Trophoblast cell (in vitro differentiated cells and primary cell): Measurements from ENCODE around the gene FOXD1.
"Not testable (repeated sequence)": the region's sequence is repeated elsewhere in the genome, so short reads cannot be mapped to it uniquely, and the experiment has no call there.

ENCODE experiments used
- DNase-seq, 2 donors: peaks; one replicate each; pipeline ENCODE4 v3.0.0-alpha.2; 2016
- H2AFZ ChIP-seq: 2 replicates; pipeline ENCODE4 v1.6.1; 2013; ENCODE audit warnings: low read length, moderate library complexity, mild to moderate bottlenecking; ENCODE audit not compliant: insufficient read depth, poor library complexity
- H2AK5ac ChIP-seq: 2 replicates; pipeline ENCODE4 v1.6.1; 2013; ENCODE audit warnings: mild to moderate bottlenecking, low read length
- H2BK120ac ChIP-seq: 2 replicates; pipeline ENCODE4 v1.6.1; 2013; ENCODE audit warnings: low read length, mild to moderate bottlenecking, moderate library complexity; ENCODE audit not compliant: insufficient read depth, poor library complexity
- H2BK12ac ChIP-seq: 2 replicates; pipeline ENCODE4 v1.6.1; 2013; ENCODE audit warnings: mild to moderate bottlenecking, low read length, moderate library complexity
- H2BK5ac ChIP-seq: 2 replicates; pipeline ENCODE4 v1.6.1; 2013; ENCODE audit warnings: low read length, low read depth, moderate library complexity, mild to moderate bottlenecking; ENCODE audit not compliant: poor library complexity
- H3K14ac ChIP-seq: 2 replicates; pipeline ENCODE4 v1.6.1; 2013; ENCODE audit warnings: mild to moderate bottlenecking, low read length
- H3K18ac ChIP-seq: 2 replicates; pipeline ENCODE4 v1.6.1; 2013; ENCODE audit warnings: mild to moderate bottlenecking, low read length
- H3K23ac ChIP-seq: 2 replicates; pipeline ENCODE4 v1.6.1; 2013; ENCODE audit warnings: low read length
- H3K27ac ChIP-seq: 2 replicates; pipeline ENCODE4 v1.5.1; 2013; ENCODE audit warnings: low read depth, mild to moderate bottlenecking, inconsistent platforms, low read length, moderate library complexity
- H3K27me3 ChIP-seq: 2 replicates; pipeline ENCODE4 v1.6.1; 2013; ENCODE audit warnings: inconsistent platforms, mild to moderate bottlenecking, low read length, moderate library complexity; ENCODE audit not compliant: insufficient read depth
- H3K36me3 ChIP-seq, 2 experiments: 1 replicate in 1 of 2; 2 replicates in 1 of 2; pipeline ENCODE4 v1.6.1; 2013; ENCODE audit warnings: low read length in 2 of 2, mild to moderate bottlenecking in 2 of 2, moderate library complexity in 1 of 2; ENCODE audit not compliant: insufficient read depth in 2 of 2, control insufficient read depth in 1 of 2
- H3K4ac ChIP-seq: 2 replicates; pipeline ENCODE4 v1.6.1; 2013; ENCODE audit warnings: low read depth, mild to moderate bottlenecking, low read length, moderate library complexity
- H3K4me1 ChIP-seq, 2 experiments: 1 replicate in 1 of 2; 2 replicates in 1 of 2; pipeline ENCODE4 v1.6.1; 2013; ENCODE audit warnings: low read length in 2 of 2, mild to moderate bottlenecking in 2 of 2, moderate library complexity in 1 of 2; ENCODE audit not compliant: insufficient read depth in 2 of 2, control insufficient read depth in 1 of 2
- H3K4me2 ChIP-seq: 2 replicates; pipeline ENCODE4 v1.6.1; 2013; ENCODE audit warnings: inconsistent platforms, mild to moderate bottlenecking, low read length, moderate library complexity
- H3K4me3 ChIP-seq: 2 replicates; pipeline ENCODE4 v1.5.1; 2013; ENCODE audit warnings: mild to moderate bottlenecking, low read depth, low read length, inconsistent platforms
- H3K79me1 ChIP-seq: one replicate; pipeline ENCODE4 v1.6.1; 2013; ENCODE audit warnings: low read length
- H3K79me2 ChIP-seq: 2 replicates; pipeline ENCODE4 v1.6.1; 2013; ENCODE audit warnings: low read length, mild to moderate bottlenecking; ENCODE audit not compliant: control insufficient read depth, insufficient read depth, poor library complexity
- H3K9ac ChIP-seq: 2 replicates; pipeline ENCODE4 v1.6.1; 2013; ENCODE audit warnings: mild to moderate bottlenecking, low read length
- H3K9me3 ChIP-seq: 2 replicates; pipeline ENCODE4 v1.6.1; 2013; ENCODE audit warnings: low read depth, mild to moderate bottlenecking, control low read depth, inconsistent platforms, low read length; ENCODE audit not compliant: insufficient read depth
- H4K12ac ChIP-seq: 2 replicates; pipeline ENCODE4 v1.6.1; 2013; ENCODE audit warnings: low read depth, mild to moderate bottlenecking, low read length, moderate library complexity
- H4K8ac ChIP-seq: 2 replicates; pipeline ENCODE4 v1.6.1; 2013; ENCODE audit warnings: low read depth, mild to moderate bottlenecking, low read length, moderate library complexity
- H4K91ac ChIP-seq: one replicate; pipeline ENCODE4 v1.6.1; 2013; ENCODE audit warnings: low read depth, mild to moderate bottlenecking, low read length, moderate library complexity
- WGBS: extraction: QIAGEN DNeasy Blood & Tissue Kit; methylation state at CpG from one replicate; pipeline ENCODE4 v1.1.7; 2013; ENCODE audit warnings: missing lambda C conversion rate; ENCODE audit not compliant: insufficient read length, insufficient coverage; ENCODE audit errors: extremely low coverage; 5-methylcytosine and 5-hydroxymethylcytosine counted together

The FOXD1 gene

GRCh38 chr5:73411936-73412596 is 36.5 kb downstream of the FOXD1 start:
- no peaks in the 10 kb centered on the region for H3K4me1 ChIP-seq
- WGBS = no CpG with 5 or more reads among the region's 5 CpGs
- no peak overlapping the region for H3K4me2 ChIP-seq
- H2AFZ ChIP-seq = no peak overlapping the region
- no peak overlapping the region for H4K8ac ChIP-seq
- no peaks in the 10 kb centered on the region for H3K79me1 ChIP-seq
- H3K14ac ChIP-seq = no peak overlapping the region
- no peaks in the 10 kb centered on the region for H3K79me2 ChIP-seq
- no peak overlapping the region for H4K12ac ChIP-seq
- H3K36me3 ChIP-seq = no peaks in the 10 kb centered on the region
- no peak overlapping the region for H2BK5ac ChIP-seq
- no peak overlapping the region for H2BK12ac ChIP-seq
- no peak overlapping the region for H3K27ac ChIP-seq
- H2BK120ac ChIP-seq = no peak overlapping the region
- peak in 1 of 2 donors; percentile 11 for DNase-seq
- H3K23ac ChIP-seq = no peak overlapping the region
- no peak overlapping the region for H2AK5ac ChIP-seq
- no peak overlapping the region for H3K9ac ChIP-seq
- no peaks in the 10 kb centered on the region for H3K27me3 ChIP-seq
- no peaks in the 10 kb centered on the region for H3K9me3 ChIP-seq
- H3K18ac ChIP-seq = no peak overlapping the region
- no peak overlapping the region for H3K4ac ChIP-seq
- no peak overlapping the region for H3K4me3 ChIP-seq
- H4K91ac ChIP-seq = no peak overlapping the region

DNA sequence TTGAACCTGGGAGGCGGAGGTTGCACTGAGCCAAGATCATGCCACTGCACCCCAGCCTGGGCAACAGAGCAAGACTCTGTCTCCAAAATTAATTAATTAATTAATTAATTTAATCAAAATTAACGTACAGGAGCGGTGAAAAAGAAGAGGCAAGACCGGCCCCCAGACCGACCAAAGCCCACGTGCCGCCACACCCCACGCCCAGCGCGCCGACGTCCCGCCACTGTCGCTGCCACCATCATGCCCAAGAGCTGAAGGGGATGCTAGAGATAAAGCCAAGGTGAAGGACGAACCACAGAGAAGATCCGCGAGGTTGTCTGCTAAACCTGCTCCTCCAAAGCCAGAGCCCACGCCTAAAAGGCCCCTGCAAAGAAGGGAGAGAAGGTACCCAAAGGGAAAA is 38.6 kb downstream of the FOXD1 start:
- not testable (repeated sequence) for H2BK5ac ChIP-seq, H3K18ac ChIP-seq, H4K8ac ChIP-seq, DNase-seq, H3K27ac ChIP-seq, H3K36me3 ChIP-seq, H3K4ac ChIP-seq, H4K91ac ChIP-seq, H3K4me1 ChIP-seq, H3K9me3 ChIP-seq, H3K14ac ChIP-seq, H3K79me2 ChIP-seq, H2AK5ac ChIP-seq, H2BK120ac ChIP-seq, H3K79me1 ChIP-seq, H2BK12ac ChIP-seq, H3K27me3 ChIP-seq, H3K23ac ChIP-seq, H4K12ac ChIP-seq, H3K4me2 ChIP-seq, H3K9ac ChIP-seq, H3K4me3 ChIP-seq, H2AFZ ChIP-seq
- WGBS = no CpG with 5 or more reads among the region's 18 CpGs

- Histone ChIP-seq H3K36me3 (no peaks in the 10 kb centered on the region), H2BK120ac (no peak overlapping the region), H2AK5ac (no peak overlapping the region), H3K4me2 (no peak overlapping the region), H2BK12ac (no peak overlapping the region), H3K27ac (no peak overlapping the region), H3K79me2 (no peaks in the 10 kb centered on the region), H3K14ac (no peak overlapping the region), H3K27me3 (no peaks in the 10 kb centered on the region), H3K79me1 (no peaks in the 10 kb centered on the region), H3K4ac (no peak overlapping the region), H3K4me3 (no peak overlapping the region), H3K23ac (no peak overlapping the region), H3K4me1 (no peaks in the 10 kb centered on the region), H2AFZ (no peak overlapping the region), H3K9ac (no peak overlapping the region), H3K9me3 (no peaks in the 10 kb centered on the region), H4K8ac (no peak overlapping the region), H4K91ac (no peak overlapping the region), H4K12ac (no peak overlapping the region), H2BK5ac (no peak overlapping the region), H3K18ac (no peak overlapping the region)
- DNase-seq = no peak
- no CpG with 5 or more reads among the region's 1 CpG for WGBS
These were observed 42.9 kb downstream of the FOXD1 start for GRCh38 chr5:73405691-73406090.

- Histone ChIP-seq H3K4me2 (no peak overlapping the region), H2BK12ac (no peak overlapping the region), H3K4me1 (no peaks in the 10 kb centered on the region), H2AFZ (no peak overlapping the region), H4K91ac (no peak overlapping the region), H3K23ac (no peak overlapping the region), H3K4ac (no peak overlapping the region), H2BK120ac (no peak overlapping the region), H3K79me2 (no peaks in the 10 kb centered on the region), H3K14ac (no peak overlapping the region), H4K12ac (no peak overlapping the region), H3K9ac (no peak overlapping the region), H2BK5ac (no peak overlapping the region), H3K79me1 (no peaks in the 10 kb centered on the region), H4K8ac (no peak overlapping the region), H3K4me3 (no peak overlapping the region), H3K18ac (no peak overlapping the region), H3K9me3 (no peaks in the 10 kb centered on the region), H3K27me3 (no peaks in the 10 kb centered on the region), H2AK5ac (no peak overlapping the region), H3K27ac (no peak overlapping the region), H3K36me3 (no peaks in the 10 kb centered on the region)
- DNase-seq = no peak
These were observed 48.8 kb downstream of the FOXD1 start for GRCh38 chr5:73399775-73400174.
